Fibroblast of pulmonary artery (primary cell): Measurements from ENCODE around the gene SPARCL1.

Experiments used
- DNase-seq: peaks from one replicate; pipeline ENCODE4 v3.0.0-alpha.2; 2010; ENCODE audit warnings: low read depth
- H3K4me3 ChIP-seq: replicated peaks from 2 replicates; pipeline ENCODE4 v1.5.1; 2011; ENCODE audit warnings: low read depth, mild to moderate bottlenecking, control low read depth, low read length, moderate library complexity
- CTCF ChIP-seq: IDR thresholded peaks from 2 replicates; pipeline ENCODE4 v1.5.1; 2011; ENCODE audit warnings: mild to moderate bottlenecking, control low read depth, low read length, inconsistent platforms; ENCODE audit errors: missing control alignments

The SPARCL1 gene

GRCh38 chr4:87481377-87481776 lies 47.8 kb downstream of the SPARCL1 start:
- H3K4me3 ChIP-seq, result no peak overlapping the region
- no peak for DNase-seq
- no peak for TF ChIP-seq CTCF

- DNase-seq, result no peak
- no peak for TF ChIP-seq CTCF
- no peak overlapping the region for H3K4me3 ChIP-seq
These were observed 50.4 kb downstream of the SPARCL1 start for GRCh38 chr4:87478732-87479250.

- no peak for TF ChIP-seq CTCF
These were observed 52.2 kb downstream of the SPARCL1 start for GRCh38 chr4:87476934-87477333.

GRCh38 chr4:87469390-87469789 lies 59.8 kb downstream of the SPARCL1 start:
- no peak overlapping the region for H3K4me3 ChIP-seq
- DNase-seq, result peak; percentile 57
- TF ChIP-seq CTCF, result no peak

More at GRCh38 chr4:87476934-87477333, 52.2 kb downstream of the SPARCL1 start:
- DNase-seq, result no peak
- no peak overlapping the region for H3K4me3 ChIP-seq

GRCh38 chr4:87465739-87466366 lies 63.3 kb downstream of the SPARCL1 start:
- DNase-seq, result peak; percentile 75
- TF ChIP-seq CTCF, result peak; percentile 58
- H3K4me3 ChIP-seq, result no peak overlapping the region

GRCh38 chr4:87462102-87462501 lies 67.1 kb downstream of the SPARCL1 start:
- no peak overlapping the region for H3K4me3 ChIP-seq
- no peak for DNase-seq
- TF ChIP-seq CTCF, result no peak

GRCh38 chr4:87461281-87461700 lies 67.9 kb downstream of the SPARCL1 start:
- no peak for TF ChIP-seq CTCF
- H3K4me3 ChIP-seq, result no peak overlapping the region
- DNase-seq, result peak; percentile 22
